K562 (cell line): ENCODE results near the gene CTSO. TPM values are rescaled to one million over a fixed set of nuclear protein-coding genes. Genes with fewer than 3 reads are reported as not detected.

ENCODE experiments used
- ATAC-seq: fragments of 200-7000 bp; cut with Tn5 transposase; 3 replicates; pipeline ENCODE4 v1.9.1; 2020; ENCODE audit warnings: moderate library complexity
- BruUV-seq: library from RNA; stranded (reverse); fragments of 400-500 nt; replicated peaks from 2 replicates; lab custom pipeline; 2021; lab: Mats Ljungman, UMichigan
- CTCF ChIA-PET: fragments of 300-600 bp; formaldehyde crosslinking; extraction: SDS; loops from one replicate; lab custom pipeline; 2021; ENCODE audit warnings: low intra/inter-chr PET ratio; lab: Yijun Ruan, JAX
- POLR2A ChIA-PET: fragments of 300-600, 350-650 bp; sonication (Branson Sonifier 250); formaldehyde crosslinking; extraction: SDS; loops from one replicate; lab custom pipeline; 2021; ENCODE audit warnings: antibody characterized with exemption, inconsistent platforms; lab: Yijun Ruan, JAX
- DNase-seq, 4 experiments: peaks; one replicate each; pipeline versions ENCODE4 v3.0.0 to v3.0.0-alpha.2; 2011 to 2018; ENCODE audit warnings: low spot score in 3 of 4, mixed read lengths in 3 of 4; ENCODE audit errors: extremely low read depth in 1 of 4
- FAIRE-seq: peaks from 2 replicates; lab custom pipeline; 2011; peaks lifted over from hg19 to GRCh38; lab: Jason Lieb, UNC
- H2AFZ ChIP-seq: 2 replicates; pipeline ENCODE4 v1.6.0; 2011; ENCODE audit warnings: low read depth, low read length, control low read depth, inconsistent platforms
- H3K27ac ChIP-seq: fragments of 200-600 bp; 3 replicates; pipeline ENCODE4 v1.8.0; 2011; ENCODE audit warnings: low read depth, mild to moderate bottlenecking, control low read depth, inconsistent platforms, low read length, moderate library complexity, mixed read lengths; ENCODE audit errors: extremely low read depth
- H3K27me3 ChIP-seq, 2 experiments: fragments of 300-600 bp in 1 of 2; 2 replicates in 1 of 2; 3 replicates in 1 of 2; pipeline versions ENCODE4 v1.6.0 to v1.8.0; 2011; ENCODE audit warnings: inconsistent platforms in 2 of 2, low read length in 2 of 2, mild to moderate bottlenecking in 1 of 2, mixed read lengths in 1 of 2, moderate library complexity in 1 of 2; ENCODE audit not compliant: control insufficient read depth in 2 of 2, insufficient read depth in 2 of 2
- H3K36me3 ChIP-seq: fragments of 300-600 bp; 3 replicates; pipeline ENCODE4 v1.8.0; 2011; ENCODE audit warnings: mild to moderate bottlenecking, low read length, inconsistent platforms; ENCODE audit not compliant: control insufficient read depth, insufficient read depth
- H3K4me1 ChIP-seq, 2 experiments: fragments of 200-600 bp in 1 of 2; replicated peaks in 1 of 2; 2 replicates in 1 of 2; 3 replicates in 1 of 2; pipeline versions ENCODE4 v1.5.1 to v1.8.0; 2011; ENCODE audit warnings: inconsistent platforms in 2 of 2, low read length in 2 of 2, mild to moderate bottlenecking in 1 of 2, mixed read lengths in 1 of 2, moderate library complexity in 1 of 2; ENCODE audit not compliant: control insufficient read depth in 2 of 2, insufficient read depth in 2 of 2
- H3K4me2 ChIP-seq: 2 replicates; pipeline ENCODE4 v1.6.1; 2011; ENCODE audit warnings: low read length, control low read depth, inconsistent platforms, mixed read lengths; ENCODE audit not compliant: insufficient read depth
- H3K4me3 ChIP-seq: fragments of 200-600 bp; sonication (generic), shearing (Covaris generic); 2 replicates; pipeline ENCODE4 v1.5.1; 2016; ENCODE audit warnings: control low read depth, inconsistent platforms
- H3K79me2 ChIP-seq: fragments of 200-600 bp; 3 replicates; pipeline ENCODE4 v1.8.0; 2011; ENCODE audit warnings: low read length, inconsistent platforms; ENCODE audit not compliant: control insufficient read depth, insufficient read depth
- H3K9ac ChIP-seq, 2 experiments: 2 replicates each; pipeline versions ENCODE4 v1.6.0 to v1.6.1; 2011; ENCODE audit warnings: low read depth in 2 of 2, low read length in 2 of 2, control low read depth in 1 of 2, inconsistent platforms in 1 of 2, mild to moderate bottlenecking in 1 of 2, mixed read lengths in 1 of 2; ENCODE audit not compliant: insufficient read depth in 1 of 2
- H3K9me1 ChIP-seq: one replicate; pipeline ENCODE4 v1.6.0; 2011; ENCODE audit warnings: inconsistent platforms, mild to moderate bottlenecking, low read length, moderate library complexity; ENCODE audit not compliant: control insufficient read depth, insufficient read depth
- H3K9me3 ChIP-seq: replicated peaks from 2 replicates; pipeline ENCODE4 v1.5.1; 2011; ENCODE audit warnings: low read depth, low read length, inconsistent platforms; ENCODE audit not compliant: control insufficient read depth, insufficient read depth
- H4K20me1 ChIP-seq: replicated peaks from 2 replicates; pipeline ENCODE4 v1.6.1; 2011; ENCODE audit warnings: low read length, inconsistent platforms, mixed read lengths; ENCODE audit not compliant: control insufficient read depth, insufficient read depth
- BACH1 ChIP-seq: fragments of 200-800 bp; sonication (Bioruptor generic); IDR thresholded peaks from 2 replicates; pipeline ENCODE4 v1.6.1; 2016; ENCODE audit warnings: missing genetic modification characterization, missing compliant biosample characterization
- ELF2 ChIP-seq: fragments of 250-450 bp; sonication (Bioruptor Pico); IDR thresholded peaks from 2 replicates; pipeline ENCODE4 v1.5.0; 2021; ENCODE audit warnings: mild to moderate bottlenecking
- HMG20B ChIP-seq: fragments of 250-450 bp; sonication (Bioruptor Pico); IDR thresholded peaks from 2 replicates; pipeline ENCODE4 v1.5.0; 2021; ENCODE audit warnings: mild to moderate bottlenecking
- ID3 ChIP-seq, 2 experiments: fragments of 250-450 bp in 1 of 2; fragments of 450-650 bp in 1 of 2; sonication (Bioruptor Pico) in 1 of 2; IDR thresholded peaks; 2 replicates each; pipeline versions ENCODE4 v1.6.1 to v1.8.0; 2016 to 2021; ENCODE audit warnings: mild to moderate bottlenecking in 2 of 2, moderate library complexity in 2 of 2, missing compliant biosample characterization in 1 of 2, missing genetic modification characterization in 1 of 2
- KLF16 ChIP-seq: IDR thresholded peaks from 2 replicates; pipeline ENCODE4 v1.6.1; 2016; ENCODE audit warnings: antibody characterized with exemption
- LCOR ChIP-seq: sonication (generic); formaldehyde crosslinking; IDR thresholded peaks from 2 replicates; pipeline ENCODE4 v1.8.0; 2022; ENCODE audit warnings: mild to moderate bottlenecking, missing genetic modification reagents
- NBN ChIP-seq: fragments of 450-650 bp; IDR thresholded peaks from 2 replicates; pipeline ENCODE4 v1.6.1; 2016; ENCODE audit warnings: low read depth, mild to moderate bottlenecking
- NFE2L1 ChIP-seq: fragments of 450-650 bp; IDR thresholded peaks from 2 replicates; pipeline ENCODE4 v1.6.1; 2016; ENCODE audit warnings: missing genetic modification characterization, low read depth, mild to moderate bottlenecking, missing compliant biosample characterization, moderate library complexity, borderline replicate concordance
- NFRKB ChIP-seq: fragments of 450-650 bp; IDR thresholded peaks from 2 replicates; pipeline ENCODE4 v1.6.1; 2016; ENCODE audit warnings: low read depth
- PATZ1 ChIP-seq: fragments of 250-450 bp; sonication (Bioruptor Pico); IDR thresholded peaks from 2 replicates; pipeline ENCODE4 v1.5.0; 2020; ENCODE audit warnings: mild to moderate bottlenecking, borderline replicate concordance
- PBX2 ChIP-seq, 2 experiments: IDR thresholded peaks in 1 of 2; conservative IDR thresholded peaks in 1 of 2; 2 replicates each; pipeline ENCODE4 v1.6.1; 2016; ENCODE audit warnings: low read depth in 2 of 2, mild to moderate bottlenecking in 1 of 2, missing compliant biosample characterization in 1 of 2, missing genetic modification characterization in 1 of 2, moderate library complexity in 1 of 2
- SMAD2 ChIP-seq: fragments of 150-350 bp; IDR thresholded peaks from 2 replicates; pipeline ENCODE4 v1.6.1; 2014; ENCODE audit warnings: low read depth, mild to moderate bottlenecking, low read length
- SMAD4 ChIP-seq: fragments of 250-450 bp; sonication (Bioruptor Pico); conservative IDR thresholded peaks from 2 replicates; pipeline ENCODE4 v1.8.0; 2021; ENCODE audit warnings: inconsistent platforms, mild to moderate bottlenecking, moderate library complexity
- YY1 ChIP-seq, 3 experiments: IDR thresholded peaks; 2 replicates each; pipeline ENCODE4 v1.6.1; 2011; ENCODE audit warnings: low read length in 2 of 3, mild to moderate bottlenecking in 2 of 3, moderate library complexity in 2 of 3, borderline replicate concordance in 1 of 3, control low read depth in 1 of 3, low read depth in 1 of 3; ENCODE audit not compliant: insufficient read depth in 3 of 3, insufficient replicate concordance in 2 of 3, control insufficient read depth in 1 of 3, insufficient read length in 1 of 3; ENCODE audit errors: extremely low read depth in 1 of 3
- ZNF184 ChIP-seq: sonication (generic); formaldehyde crosslinking; IDR thresholded peaks from 2 replicates; pipeline ENCODE4 v1.5.0; 2020; ENCODE audit warnings: missing genetic modification reagents
- ZNF274 ChIP-seq: IDR thresholded peaks from 2 replicates; pipeline ENCODE4 v1.6.1; 2011; ENCODE audit warnings: low read depth, mild to moderate bottlenecking, low read length, moderate library complexity, borderline replicate concordance
- ZNF699 ChIP-seq: fragments of 250-450 bp; sonication (Bioruptor Pico); IDR thresholded peaks from 2 replicates; pipeline ENCODE4 v1.8.0; 2021; ENCODE audit warnings: mild to moderate bottlenecking, moderate library complexity; ENCODE audit not compliant: insufficient replicate concordance
- WGBS: fragments of 100-300 bp; shearing (Covaris generic); methylation state at CpG from one replicate; pipeline ENCODE4 v1.1.6; 2016; ENCODE audit warnings: low coverage, mixed read lengths; ENCODE audit not compliant: insufficient coverage; ENCODE audit errors: missing lambda C conversion rate; 5-methylcytosine and 5-hydroxymethylcytosine counted together
- in situ Hi-C: fragments of 300-500 bp; cut with MboI; formaldehyde crosslinking; loops from 4 replicates; pipeline ENCODE4 v1.15.0; 2018; ENCODE audit warnings: inconsistent platforms, mixed read lengths
- intact Hi-C: fragments of 100-400 bp; cut with micrococcal nuclease; formaldehyde crosslinking; loops from 2 replicates; pipeline ENCODE4 v1.14.2; 2022
- polyA plus RNA-seq, 8 experiments: library from polyadenylated mRNA; depleted of rRNA in 4 of 8; stranded (reverse) in 5 of 8; unstranded in 3 of 8; fragments of >200 nt; fragmentation: Nextera tagmentation in 2 of 8; fragmentation: Illumina TruSeq in 1 of 8; extraction: Ambion mirVana in 2 of 8; extraction: Trizol in 1 of 8; gene quantifications; 2 replicates each; pipeline versions ENCODE4 v1.2.1 to v1.2.3, GENCODE V29; 2011 to 2014; ENCODE audit warnings: inconsistent platforms in 1 of 8, missing spikeins in 1 of 8
- total RNA-seq, 7 experiments: library from RNA; depleted of rRNA in 6 of 7; stranded (reverse); fragments of >200 nt in 6 of 7; fragmentation: Illumina TruSeq in 2 of 7; extraction: Trizol in 2 of 7; gene quantifications; 2 replicates each; pipeline versions ENCODE4 v1.2.1 to v1.2.3, GENCODE V29; 2011 to 2021; ENCODE audit warnings: low replicate concordance in 1 of 7

Gene CTSO
- total and polyA plus RNA-seq, 9 of the 15 experiments (the other 6 are each of a cell fraction or from before 2014, with no cell fraction given) = 0.03 to 0.07 (median 0.04) TPM; not detected in 5

- BruUV-seq = no TSS peak
- ATAC-seq = no peak
- in situ Hi-C loops (loop anchor here (10.0 kb wide), 1 partner anchor 1305 kb away; no protein-coding TSS in a partner anchor), intact Hi-C loops (no loop called here)
- no peak overlapping the region for H3K4me3 ChIP-seq
- DNase-seq = no peak
- POLR2A ChIA-PET = interaction anchor here (0.6 kb wide), 1 partner anchor 1039 kb away, joined by 3 read pairs; no protein-coding TSS in a partner anchor
- no peaks in the 10 kb centered on the region for H3K4me1 ChIP-seq
- no peak overlapping the region for H3K27ac ChIP-seq
- WGBS = 4% methylated on average over 3 of the region's 3 CpGs
- H3K79me2 ChIP-seq = no peaks in the 10 kb centered on the region
- no peak overlapping the region for H3K4me2 ChIP-seq
- no peak overlapping the region for H2AFZ ChIP-seq
- H3K36me3 ChIP-seq = no peaks in the 10 kb centered on the region
- FAIRE-seq = no peak
- no peaks in the 10 kb centered on the region for H4K20me1 ChIP-seq
- no peak overlapping the region for H3K9ac ChIP-seq
- H3K9me1 ChIP-seq = no peaks in the 10 kb centered on the region
- CTCF ChIA-PET = no interaction called here
- no peaks in the 10 kb centered on the region for H3K27me3 ChIP-seq
- H3K9me3 ChIP-seq = no peaks in the 10 kb centered on the region; the same call in 1 of the 2 replicates
- TF ChIP-seq YY1 (IDR thresholded peaks at IDR 0.05; ENCODE audit: borderline replicate concordance in 1 of 3, control insufficient read depth in 1 of 3, extremely low read depth in 1 of 3, insufficient read depth in 3 of 3, insufficient read length in 1 of 3, insufficient replicate concordance in 2 of 3, low read depth in 1 of 3, low read length in 2 of 3) = no peak
- TF ChIP-seq PBX2 (CRISPR knock-in tag; IDR thresholded peaks at IDR 0.05; ENCODE audit: low read depth) = no peak
- no peak for TF ChIP-seq PBX2 (tag; conservative IDR thresholded peaks at IDR 0.05; ENCODE audit: low read depth)
- TF ChIP-seq BACH1 (tag) = no peak
- TF ChIP-seq SMAD2 = no peak
- no peak for TF ChIP-seq HMG20B (CRISPR knock-in tag)
- TF ChIP-seq PATZ1 (CRISPR knock-in tag) = no peak
- no peak for TF ChIP-seq ID3 (CRISPR knock-in tag; IDR thresholded peaks at IDR 0.05)
- no peak for TF ChIP-seq ID3 (tag; IDR thresholded peaks at IDR 0.05)
- no peak for TF ChIP-seq ZNF274
- TF ChIP-seq NFE2L1 (tag) = no peak
- TF ChIP-seq ZNF184 = no peak
- TF ChIP-seq NBN = no peak
- TF ChIP-seq ZNF699 (CRISPR knock-in tag) = no peak
- no peak for TF ChIP-seq KLF16
- TF ChIP-seq SMAD4 (CRISPR knock-in tag) = no peak
- TF ChIP-seq ELF2 (CRISPR knock-in tag) = no peak
- no peak for TF ChIP-seq NFRKB
- no peak for TF ChIP-seq LCOR
Measured at GRCh38 chr4:155929833-155930232, 23.8 kb downstream of the CTSO start.
